A549 treated with CORT108297 at 1 μM for 4 hours (cell line): Measurements from ENCODE around the gene EIF2B2. TPM values are rescaled to one million over a fixed set of nuclear protein-coding genes. Genes with fewer than 3 reads are reported as not detected.

Source experiments
- total RNA-seq: library from RNA; stranded (reverse); fragments of 200-300 nt; extraction: Qiagen RNA extraction; gene quantifications from 5 replicates; pipeline ENCODE4 v1.2.3, GENCODE V29; 2022

The EIF2B2 gene
- total RNA-seq = 72.8 to 81.4 TPM (median 77.8 TPM) in 5 replicates

DNA sequence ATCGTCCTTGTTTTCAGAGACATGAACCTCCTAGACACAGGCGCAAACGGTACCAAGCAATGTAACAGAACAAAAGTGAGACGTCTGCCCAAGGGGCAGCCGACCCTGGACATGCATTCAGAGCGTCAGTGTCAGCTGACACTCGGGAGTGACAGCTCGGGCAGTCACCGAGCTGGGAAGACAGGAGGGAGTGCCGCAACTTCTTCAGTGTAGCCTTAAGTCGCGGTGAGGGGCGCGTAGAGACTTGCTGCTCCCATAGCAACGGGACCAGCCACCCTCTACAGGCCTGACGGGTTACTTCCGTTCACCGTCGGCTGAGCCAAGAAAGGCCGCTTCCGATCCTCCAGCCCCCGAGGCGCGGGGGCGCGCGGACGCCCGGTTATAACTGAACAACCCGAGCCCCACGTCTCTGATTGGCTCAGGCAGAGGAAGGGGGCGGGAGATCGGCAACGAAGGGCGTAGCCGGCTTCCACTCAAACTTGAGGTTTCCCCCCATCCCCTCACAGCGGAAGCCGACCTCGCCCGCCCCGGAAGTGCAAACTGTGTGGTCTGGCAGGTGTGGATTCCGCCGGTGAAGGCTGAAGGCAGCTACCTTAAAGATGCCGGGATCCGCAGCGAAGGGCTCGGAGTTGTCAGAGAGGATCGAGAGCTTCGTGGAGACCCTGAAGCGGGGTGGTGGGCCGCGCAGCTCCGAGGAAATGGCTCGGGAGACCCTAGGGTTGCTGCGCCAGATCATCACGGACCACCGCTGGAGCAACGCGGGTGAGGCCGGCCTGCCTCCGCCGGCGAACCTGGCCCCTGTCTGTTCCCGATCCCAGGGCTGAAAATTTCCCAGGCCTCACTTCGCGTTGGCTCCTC lies at the start of gene EIF2B2:
TSS of gene EIF2B2 (plus strand) at position 530 of the 858 bp plus-strand sequence. CDS start at position 600, 70 bp downstream.

DNA sequence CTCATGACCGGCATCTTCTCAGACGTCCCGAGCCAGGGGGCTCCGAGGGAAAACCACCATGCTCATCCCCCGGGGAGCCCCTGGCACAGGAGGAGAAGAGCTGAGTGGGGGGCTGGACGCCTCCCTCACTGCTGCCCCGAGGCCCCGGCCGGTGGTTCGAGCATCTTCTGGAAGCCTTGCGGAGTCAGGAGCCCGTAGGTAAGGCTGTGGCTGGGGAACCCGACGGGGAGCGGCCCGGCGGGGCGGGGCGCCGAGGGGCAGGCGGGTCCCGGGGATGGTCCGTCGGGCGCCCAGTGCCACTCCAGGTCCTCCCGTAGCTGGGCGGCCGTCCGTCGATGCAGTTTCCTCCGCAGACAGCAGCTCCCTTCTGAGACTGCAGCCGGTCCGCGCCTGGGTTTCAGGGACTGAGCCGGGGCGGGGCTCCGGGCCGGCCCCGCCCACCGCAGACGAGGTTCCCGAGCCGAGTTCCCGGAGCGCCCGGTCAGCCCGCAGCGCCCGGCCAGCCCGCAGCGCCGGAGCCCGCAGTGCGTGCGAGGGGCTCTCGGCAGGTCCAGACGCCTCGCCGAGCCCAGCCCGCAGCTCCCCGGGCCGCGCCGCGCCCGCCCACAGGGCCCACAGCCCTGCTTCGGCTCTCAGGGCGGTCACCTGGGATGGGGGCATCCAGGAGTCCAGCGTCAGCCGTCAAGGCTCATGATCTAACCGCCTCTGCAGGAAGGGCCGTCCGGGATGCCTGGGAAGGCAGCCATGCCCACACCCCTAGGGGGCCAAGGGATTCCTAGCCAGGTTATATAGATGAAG lies 47.3 kb upstream of the EIF2B2 start, which contains the start of gene PGF:
TSS of gene PGF (minus strand) at position 369 of the 798 bp plus-strand sequence. CDS start at position 14, 355 bp downstream.

DNA sequence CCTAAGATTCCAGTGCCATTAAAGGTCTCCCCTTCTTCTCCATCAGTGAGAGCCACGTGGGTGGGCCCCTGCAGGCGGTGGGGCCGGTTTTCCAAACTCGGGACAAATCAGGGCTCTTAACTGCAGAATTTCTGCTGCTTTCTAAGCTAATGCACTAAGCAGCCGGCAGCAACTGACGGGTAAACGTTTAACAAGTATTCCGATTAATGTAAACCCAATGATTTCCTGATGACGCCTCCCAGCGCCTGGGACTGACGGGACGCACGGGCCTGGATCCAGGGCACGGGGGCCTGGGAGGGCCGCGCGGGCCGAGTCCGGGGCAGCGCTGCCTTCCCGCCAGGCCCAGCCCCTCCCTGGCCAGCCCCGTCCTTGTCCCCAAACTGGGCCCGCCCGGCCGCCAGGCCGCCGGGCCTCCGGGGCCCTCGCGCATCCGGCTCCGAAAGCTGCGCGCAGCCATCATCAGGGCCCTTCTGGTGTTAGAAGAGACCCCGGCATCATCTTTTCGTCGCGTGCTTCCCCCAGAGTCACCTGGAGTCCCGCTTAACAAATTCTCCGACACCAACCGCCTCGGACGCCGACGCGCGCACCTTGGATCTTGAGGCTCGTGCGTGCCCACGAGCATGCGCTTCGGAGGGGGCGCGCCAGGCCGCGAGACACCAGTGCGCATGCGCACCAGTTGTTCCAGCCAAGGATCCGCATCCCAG lies 48.3 kb downstream of the EIF2B2 start, which contains the start of gene MLH3:
TSS of gene MLH3 (minus strand) at position 616 of the 704 bp plus-strand sequence. CDS start 1,812 bp downstream, outside the sequence.

Other genes starting within 250 kb of the EIF2B2 start
- gene YLPM1, start 239.6 kb upstream of the EIF2B2 start, total RNA-seq = 33.7 to 49.5 TPM (median 37.9 TPM) in 5 replicates
- gene PROX2, start 126.8 kb upstream of the EIF2B2 start, total RNA-seq = not detected in 5 replicates
- gene DLST, start 121.0 kb upstream of the EIF2B2 start, total RNA-seq = 92.4 to 101 TPM (median 95.3 TPM) in 5 replicates
- gene RPS6KL1, start 79.7 kb upstream of the EIF2B2 start, total RNA-seq = 0.22 to 0.65 TPM (median 0.47 TPM) in 5 replicates
- 2.5 to 4.2 TPM (median 3.8 TPM) in 5 replicates for gene PGF, start 47.3 kb upstream of the EIF2B2 start, total RNA-seq
- gene MLH3, start 48.5 kb downstream of the EIF2B2 start, total RNA-seq = 15.3 to 18.5 TPM (median 16.3 TPM) in 5 replicates
- gene ACYP1, start 61.1 kb downstream of the EIF2B2 start, total RNA-seq = 21.8 to 31.3 TPM (median 24.6 TPM) in 5 replicates
- gene ZC2HC1C, start 66.7 kb downstream of the EIF2B2 start, total RNA-seq = 3.4 to 3.6 TPM (median 3.5 TPM) in 5 replicates
- gene NEK9, start 124.1 kb downstream of the EIF2B2 start, total RNA-seq = 27.0 to 34.7 TPM (median 31.9 TPM) in 5 replicates
- gene TMED10, start 173.7 kb downstream of the EIF2B2 start, total RNA-seq = 250 to 327 TPM (median 261 TPM) in 5 replicates